Measurements from ENCODE around the gene STAM2.
"Not testable (repeated sequence)": the region's sequence is repeated elsewhere in the genome, so short reads cannot be mapped to it uniquely, and the experiment has no call there.

The STAM2 gene

GRCh38 chr2:152171718-152172117 is 3.8 kb downstream of the STAM2 start:
- peak; percentile 24 to 28 for DNase-seq

DNA sequence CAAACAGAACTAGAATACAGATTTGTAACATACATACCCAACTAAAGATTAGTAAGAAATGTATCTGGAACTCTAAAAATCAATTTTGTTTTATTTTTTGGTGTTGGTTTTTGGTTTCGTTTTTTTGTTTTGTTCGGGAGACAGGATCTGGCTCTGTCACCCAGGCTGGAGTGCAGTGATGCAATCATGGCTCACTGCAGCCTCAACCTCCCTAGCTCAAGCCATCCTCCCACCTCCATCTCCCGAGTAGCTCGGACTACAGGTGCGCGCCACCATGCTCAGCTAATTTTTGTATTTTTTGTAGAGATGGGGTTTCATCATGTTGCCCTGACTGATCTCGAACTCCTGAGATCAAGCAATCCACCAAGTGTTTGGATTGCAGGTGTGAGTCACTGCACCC is 6.4 kb downstream of the STAM2 start:
- DNase-seq = not testable (repeated sequence)

GRCh38 chr2:152167470-152167869 is 8.1 kb downstream of the STAM2 start:
- not testable (repeated sequence) for DNase-seq

DNA sequence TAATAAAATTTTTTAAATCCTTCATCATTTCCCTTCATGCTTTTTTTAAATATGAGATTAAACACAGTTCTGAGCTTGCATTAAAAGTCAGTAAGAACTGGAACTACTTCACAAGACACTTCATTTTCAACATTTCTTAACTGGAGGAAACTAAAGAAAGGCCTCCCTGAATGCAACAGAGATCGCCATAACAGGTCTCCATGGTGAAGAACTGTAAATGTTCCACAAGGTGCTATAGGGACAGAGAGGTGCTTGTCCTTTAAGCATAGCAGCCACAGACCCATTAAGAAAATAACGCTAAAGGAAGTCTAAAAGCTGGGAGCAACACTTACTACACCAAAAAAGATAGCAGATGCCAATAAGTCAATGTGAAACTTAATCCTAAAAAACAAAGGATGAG is 8.5 kb downstream of the STAM2 start:
- DNase-seq = no peak

GRCh38 chr2:152166633-152167032 is 8.9 kb downstream of the STAM2 start:
- peak; percentile 34 to 53 for DNase-seq

GRCh38 chr2:152165780-152166179 is 9.8 kb downstream of the STAM2 start:
- no peak for DNase-seq

GRCh38 chr2:152165306-152165705 is 10.3 kb downstream of the STAM2 start:
- DNase-seq = no peak

DNA sequence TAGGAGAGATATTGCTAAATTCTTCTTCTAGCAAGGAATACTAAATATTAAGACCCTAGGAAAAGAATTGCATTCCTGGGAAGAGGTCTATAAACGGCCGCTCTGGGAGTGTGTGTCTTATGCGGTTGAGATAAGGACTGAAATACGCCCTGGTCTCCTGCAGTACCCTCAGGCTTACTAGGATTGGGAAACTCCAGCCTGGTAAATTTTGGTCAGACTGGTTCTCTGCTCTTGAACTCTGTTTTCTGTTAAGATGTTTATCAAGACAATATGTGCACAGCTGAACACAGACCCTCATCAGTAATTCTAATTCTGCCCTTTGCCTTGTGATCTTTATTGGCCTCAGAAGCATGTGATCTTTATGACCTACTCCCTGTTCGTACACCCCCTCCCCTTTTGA is 11.9 kb downstream of the STAM2 start:
- not testable (repeated sequence) for DNase-seq

GRCh38 chr2:152162141-152162540 is 13.4 kb downstream of the STAM2 start:
- DNase-seq = no peak

GRCh38 chr2:152161598-152161997 is 14.0 kb downstream of the STAM2 start:
- DNase-seq = no peak

GRCh38 chr2:152160378-152160777 is 15.2 kb downstream of the STAM2 start:
- DNase-seq = not testable (repeated sequence)

DNA sequence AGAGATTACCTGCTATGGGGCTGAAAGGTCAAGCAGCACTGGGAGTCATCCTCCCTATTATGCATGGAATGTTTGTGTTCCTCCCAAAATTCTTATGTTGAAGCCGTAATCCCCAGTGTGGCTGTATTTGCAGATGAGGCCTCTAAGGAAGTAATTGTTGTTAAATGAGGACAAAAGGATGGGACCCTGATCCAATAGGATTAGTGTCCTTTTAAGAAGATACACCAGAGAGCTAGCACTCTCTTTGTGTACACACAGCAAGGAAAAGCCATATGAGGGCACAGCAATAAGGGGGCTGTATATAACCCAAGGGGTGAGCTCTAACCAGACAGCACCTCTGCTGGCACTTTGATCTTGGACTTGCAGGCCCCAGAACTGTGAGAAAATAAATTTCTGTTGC is 18.3 kb downstream of the STAM2 start:
- no peak for DNase-seq

GRCh38 chr2:152155209-152155608 is 20.4 kb downstream of the STAM2 start:
- no peak for DNase-seq

DNA sequence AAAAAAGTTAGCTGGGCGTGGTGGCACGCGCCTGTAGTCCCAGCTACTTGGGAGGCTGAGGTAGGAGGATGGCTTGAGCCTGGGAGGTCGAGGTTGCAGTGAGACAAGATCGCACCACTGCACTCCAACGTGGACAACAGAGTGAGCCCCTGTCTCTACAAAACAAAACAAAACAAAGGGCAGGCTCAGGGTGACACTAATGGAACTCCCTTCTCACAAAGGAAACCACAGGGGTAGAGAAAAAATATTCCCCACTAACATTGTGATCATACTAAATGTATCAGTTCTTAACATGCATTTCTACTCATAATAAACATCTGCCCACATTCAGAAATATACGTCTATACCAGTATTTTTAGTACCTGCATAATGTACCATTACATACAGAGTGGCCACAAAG is 21.1 kb downstream of the STAM2 start:
- no peak for DNase-seq

- no peak for DNase-seq
Observed at GRCh38 chr2:152134488-152135280, 40.9 kb downstream of the STAM2 start.

- no peak for DNase-seq
Observed at GRCh38 chr2:152132306-152132705, 43.3 kb downstream of the STAM2 start.

DNA sequence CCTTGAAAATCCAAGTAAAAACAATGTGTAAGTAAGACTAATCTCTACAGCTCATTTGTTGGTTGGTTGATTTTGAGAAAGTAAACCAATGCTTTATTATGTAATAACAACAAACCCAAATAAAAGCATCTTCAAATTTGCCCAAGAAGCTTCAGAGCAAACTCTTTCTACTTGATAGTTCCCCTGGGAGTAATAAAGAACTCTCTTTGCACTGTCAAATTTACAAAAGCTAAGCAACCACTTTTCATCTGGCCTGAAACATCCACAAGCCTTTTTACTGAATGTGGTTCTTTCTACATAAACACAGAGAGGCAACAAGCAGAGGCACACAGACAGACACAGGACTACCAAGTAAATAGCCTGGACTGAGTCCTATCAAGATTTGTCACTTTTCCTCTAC is 47.9 kb downstream of the STAM2 start:
- DNase-seq = no peak

- no peak for DNase-seq
Observed at GRCh38 chr2:152126664-152127063, 48.9 kb downstream of the STAM2 start.

- no peak for DNase-seq
Observed at GRCh38 chr2:152122161-152122560, 53.4 kb downstream of the STAM2 start.

DNA sequence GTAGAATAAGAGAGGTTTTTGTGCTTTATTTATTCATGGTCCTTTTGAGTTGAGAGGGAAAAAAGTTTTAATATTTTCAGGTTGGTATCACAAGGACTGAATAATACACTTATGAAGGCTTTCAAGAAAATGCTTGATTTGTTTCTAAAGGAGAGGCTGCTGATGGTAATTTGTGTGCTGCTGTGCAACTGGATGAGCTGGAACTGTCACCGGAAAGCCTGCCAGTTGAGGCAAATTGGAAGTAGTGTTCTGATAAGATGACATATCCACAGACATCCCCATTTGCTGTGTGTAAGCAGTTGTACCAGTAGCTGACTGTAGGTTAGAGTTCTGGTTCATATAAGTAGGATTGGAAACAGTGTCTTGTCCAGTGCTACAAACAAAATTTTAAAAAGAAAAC is 55.1 kb downstream of the STAM2 start:
- DNase-seq = no peak

GRCh38 chr2:152115952-152116351 is 59.6 kb downstream of the STAM2 start:
- no peak for DNase-seq

- peak in 1 of 2 donors; percentile 53 for DNase-seq
Observed at GRCh38 chr2:152114366-152114765, 61.2 kb downstream of the STAM2 start.

DNA sequence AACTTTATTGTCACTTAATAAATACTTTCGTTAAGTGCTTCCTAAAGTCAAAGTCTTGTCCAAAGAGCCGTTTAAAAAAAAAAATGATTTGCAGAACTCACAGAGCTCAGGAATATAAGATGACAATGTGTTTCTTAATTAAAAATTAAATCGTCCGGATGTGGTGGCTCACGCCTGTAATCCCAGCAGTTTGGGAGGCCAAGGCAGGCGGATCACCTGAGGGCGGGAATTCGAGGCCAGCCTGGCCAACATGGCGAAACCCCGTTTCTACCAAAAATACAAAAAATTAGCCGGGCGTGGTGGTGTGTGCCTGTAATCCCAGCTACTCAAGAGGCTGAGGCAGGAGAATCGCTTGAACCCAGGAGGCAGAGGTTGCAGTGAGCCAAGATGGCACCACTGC is 68.4 kb downstream of the STAM2 start:
- DNase-seq = not testable (repeated sequence)

GRCh38 chr2:152106464-152106863 is 69.1 kb downstream of the STAM2 start:
- DNase-seq = no peak

GRCh38 chr2:152103271-152103670 is 72.3 kb downstream of the STAM2 start:
- DNase-seq = no peak
